ENCODE results near the gene C5orf52. TPM values are rescaled to one million over a fixed set of nuclear protein-coding genes. Genes with fewer than 3 reads are reported as not detected.

The C5orf52 gene
- total and polyA plus RNA-seq, 12 donors = not detected

DNA sequence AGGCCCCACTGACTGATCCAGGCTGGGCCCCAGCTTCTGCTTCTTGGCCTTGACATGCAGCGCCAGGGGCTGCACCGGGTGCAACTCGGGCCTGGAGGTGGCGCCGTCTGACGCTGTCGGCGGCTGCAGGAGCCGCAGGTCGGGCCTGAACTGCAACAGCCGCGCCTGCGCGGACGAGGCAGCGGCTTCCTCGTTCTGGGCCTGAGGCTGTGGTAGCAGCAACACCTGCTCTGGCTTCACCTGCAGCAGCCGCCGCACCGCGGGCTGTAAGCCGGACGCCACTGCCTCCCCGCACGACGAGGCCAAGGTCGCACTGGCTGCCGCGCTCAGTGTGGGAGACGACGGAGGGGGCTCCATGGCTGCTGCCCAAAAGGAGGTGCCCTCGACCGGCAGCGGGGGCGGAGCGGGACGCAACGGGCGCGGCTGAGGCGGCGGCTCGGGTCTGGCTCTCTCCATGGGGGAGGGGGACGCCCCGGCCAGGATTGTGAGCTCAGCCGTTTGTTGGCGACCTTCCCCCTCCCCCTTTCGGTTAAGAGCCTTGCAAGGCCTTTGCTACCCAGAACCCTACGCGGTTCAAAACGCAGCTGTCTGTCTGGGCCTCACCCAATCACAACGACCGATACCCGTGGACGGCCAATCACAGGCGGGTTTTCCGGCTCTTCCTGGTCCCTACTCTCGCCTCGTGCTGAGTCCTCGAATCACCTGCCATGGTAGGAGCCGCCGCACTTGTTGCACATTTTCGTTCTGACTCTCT is 19.5 kb upstream of the C5orf52 start:
- WGBS, 4 donors = 19 to 86% (median 23%) methylated on average over 12 to 63 of the region's 63 CpGs
- no peak overlapping the region for H3K27ac ChIP-seq
- no peaks in the 10 kb centered on the region for H3K9me3 ChIP-seq (replicated peaks in 1 of 3)
- H3K4me1 ChIP-seq (replicated peaks in 1 of 2) = peaks cover 0 to 5% of the 10 kb centered on the region in 2 donors
- TF ChIP-seq, protein P1, sequence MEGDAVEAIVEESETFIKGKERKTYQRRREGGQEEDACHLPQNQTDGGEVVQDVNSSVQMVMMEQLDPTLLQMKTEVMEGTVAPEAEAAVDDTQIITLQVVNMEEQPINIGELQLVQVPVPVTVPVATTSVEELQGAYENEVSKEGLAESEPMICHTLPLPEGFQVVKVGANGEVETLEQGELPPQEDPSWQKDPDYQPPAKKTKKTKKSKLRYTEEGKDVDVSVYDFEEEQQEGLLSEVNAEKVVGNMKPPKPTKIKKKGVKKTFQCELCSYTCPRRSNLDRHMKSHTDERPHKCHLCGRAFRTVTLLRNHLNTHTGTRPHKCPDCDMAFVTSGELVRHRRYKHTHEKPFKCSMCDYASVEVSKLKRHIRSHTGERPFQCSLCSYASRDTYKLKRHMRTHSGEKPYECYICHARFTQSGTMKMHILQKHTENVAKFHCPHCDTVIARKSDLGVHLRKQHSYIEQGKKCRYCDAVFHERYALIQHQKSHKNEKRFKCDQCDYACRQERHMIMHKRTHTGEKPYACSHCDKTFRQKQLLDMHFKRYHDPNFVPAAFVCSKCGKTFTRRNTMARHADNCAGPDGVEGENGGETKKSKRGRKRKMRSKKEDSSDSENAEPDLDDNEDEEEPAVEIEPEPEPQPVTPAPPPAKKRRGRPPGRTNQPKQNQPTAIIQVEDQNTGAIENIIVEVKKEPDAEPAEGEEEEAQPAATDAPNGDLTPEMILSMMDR (IDR thresholded peaks at IDR 0.05) = peak in 4 of 6 experiments; percentile 8 to 22 (median 16)
- TF ChIP-seq POLR2A (IDR thresholded peaks at IDR 0.05) = no peak
- no peaks in the 10 kb centered on the region for H3K27me3 ChIP-seq
- DNase-seq = peak; percentile 33 to 64 (median 46)
- no peaks in the 10 kb centered on the region for H3K36me3 ChIP-seq (replicated peaks in 1 of 2)
- H3K4me3 ChIP-seq = peak overlapping the region in 2 of 4 donors; percentile 13 to 65
- intact Hi-C loops (cut with DNase I) = no loop called here

GRCh38 chr5:157652377-157652692 is 19.0 kb upstream of the C5orf52 start, which contains the start of gene SOX30:
SOX30 (minus strand) TSS chr5:157652438; CDS start chr5:157652078, 360 bp downstream.
- intact Hi-C loops (cut with DNase I) = no loop called here

DNA sequence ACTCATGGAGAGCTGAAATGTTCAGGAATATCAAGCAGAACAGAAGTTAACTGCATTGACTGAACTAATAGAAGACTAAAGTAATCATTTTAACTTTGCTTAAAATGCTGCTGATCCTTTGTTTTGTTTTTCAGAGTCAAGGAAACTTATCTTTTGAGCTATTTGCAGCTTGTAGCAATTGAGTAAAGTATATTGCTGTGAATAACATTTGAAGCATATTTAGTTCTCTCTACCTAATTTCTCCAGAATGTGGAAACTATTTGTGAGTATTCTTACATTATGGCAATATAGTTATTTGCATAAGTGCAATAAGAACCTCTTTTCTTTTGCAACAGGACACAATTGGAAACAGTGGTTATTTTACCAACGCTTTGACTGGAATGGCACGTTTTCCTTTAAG is 13.8 kb upstream of the C5orf52 start:
- Histone ChIP-seq H3K27me3 (no peaks in the 10 kb centered on the region), H3K4me3 (no peak overlapping the region), H3K4me1 (replicated peaks in 1 of 2) (no peaks in the 10 kb centered on the region), H3K36me3 (replicated peaks in 1 of 2) (no peaks in the 10 kb centered on the region), H3K27ac (no peak overlapping the region), H3K9me3 (replicated peaks in 1 of 3) (peaks cover 0 to 4% (median 0%) of the 10 kb centered on the region in 3 donors)
- 74 to 88% (median 87%) methylated on average over 2 of the region's 2 CpGs for WGBS, 4 donors
- intact Hi-C loops (cut with DNase I) = no loop called here
- TF ChIP-seq, protein P1 (IDR thresholded peaks at IDR 0.05) = no peak
- TF ChIP-seq POLR2A (IDR thresholded peaks at IDR 0.05) = no peak
- no peak for DNase-seq

More at GRCh38 chr5:157652377-157652692, 19.0 kb upstream of the C5orf52 start, which contains the start of gene SOX30:
- TF ChIP-seq, protein P1 (IDR thresholded peaks at IDR 0.05) = no peak
- TF ChIP-seq POLR2A (IDR thresholded peaks at IDR 0.05) = no peak
- no peak for DNase-seq
- H3K4me3 ChIP-seq = peak within 1 kb of the TSS in 2 of 4 donors; percentile 13 to 65
- WGBS, 4 donors = 82 to 93% (median 89%) methylated on average over 15 of the region's 15 CpGs
- no peaks in the 10 kb centered on the region for H3K36me3 ChIP-seq (replicated peaks in 1 of 2)
- no peak within 1 kb of the TSS for H3K27ac ChIP-seq
- peaks cover 0 to 5% of the 10 kb centered on the region in 2 donors for H3K4me1 ChIP-seq (replicated peaks in 1 of 2)
- H3K27me3 ChIP-seq = no peaks in the 10 kb centered on the region
- H3K9me3 ChIP-seq (replicated peaks in 1 of 3) = peaks cover 0 to under 1% (median 0%) of the 10 kb centered on the region in 3 donors

- H3K27me3 ChIP-seq = no peaks in the 10 kb centered on the region
- no peak for TF ChIP-seq POLR2A (IDR thresholded peaks at IDR 0.05)
- TF ChIP-seq, protein P1 (IDR thresholded peaks at IDR 0.05) = no peak
- H3K9me3 ChIP-seq (replicated peaks in 1 of 3) = peaks cover 0 to 4% (median 0%) of the 10 kb centered on the region in 3 donors
- WGBS, 4 donors = 69 to 85% (median 75%) methylated on average over 1 of the region's 1 CpG
- H3K36me3 ChIP-seq (replicated peaks in 1 of 2) = no peaks in the 10 kb centered on the region
- no peaks in the 10 kb centered on the region for H3K4me1 ChIP-seq (replicated peaks in 1 of 2)
- DNase-seq = no peak
- H3K27ac ChIP-seq = no peak overlapping the region
- H3K4me3 ChIP-seq = no peak overlapping the region
- intact Hi-C loops (cut with DNase I) = no loop called here
Measured at GRCh38 chr5:157658893-157659292, 12.4 kb upstream of the C5orf52 start.

Measured in adrenal gland (tissue), 12 donors.